DND-41 (cell line): ENCODE measurements around the gene ZNF574.

Source experiments
- EZH2 ChIP-seq: IDR thresholded peaks from 3 replicates; pipeline ENCODE4 v1.6.1; 2012; ENCODE audit warnings: borderline replicate concordance, low read depth, mild to moderate bottlenecking, moderate library complexity, low read length, inconsistent platforms; ENCODE audit not compliant: severe bottlenecking
- TF ChIP-seq, protein P1 (sequence below): IDR thresholded peaks from 2 replicates; pipeline ENCODE4 v1.5.1; 2012; ENCODE audit warnings: borderline replicate concordance, low read length, moderate library complexity, mild to moderate bottlenecking; ENCODE audit not compliant: poor library complexity, severe bottlenecking; ENCODE audit errors: extremely low read depth

- TF ChIP-seq, protein P1, sequence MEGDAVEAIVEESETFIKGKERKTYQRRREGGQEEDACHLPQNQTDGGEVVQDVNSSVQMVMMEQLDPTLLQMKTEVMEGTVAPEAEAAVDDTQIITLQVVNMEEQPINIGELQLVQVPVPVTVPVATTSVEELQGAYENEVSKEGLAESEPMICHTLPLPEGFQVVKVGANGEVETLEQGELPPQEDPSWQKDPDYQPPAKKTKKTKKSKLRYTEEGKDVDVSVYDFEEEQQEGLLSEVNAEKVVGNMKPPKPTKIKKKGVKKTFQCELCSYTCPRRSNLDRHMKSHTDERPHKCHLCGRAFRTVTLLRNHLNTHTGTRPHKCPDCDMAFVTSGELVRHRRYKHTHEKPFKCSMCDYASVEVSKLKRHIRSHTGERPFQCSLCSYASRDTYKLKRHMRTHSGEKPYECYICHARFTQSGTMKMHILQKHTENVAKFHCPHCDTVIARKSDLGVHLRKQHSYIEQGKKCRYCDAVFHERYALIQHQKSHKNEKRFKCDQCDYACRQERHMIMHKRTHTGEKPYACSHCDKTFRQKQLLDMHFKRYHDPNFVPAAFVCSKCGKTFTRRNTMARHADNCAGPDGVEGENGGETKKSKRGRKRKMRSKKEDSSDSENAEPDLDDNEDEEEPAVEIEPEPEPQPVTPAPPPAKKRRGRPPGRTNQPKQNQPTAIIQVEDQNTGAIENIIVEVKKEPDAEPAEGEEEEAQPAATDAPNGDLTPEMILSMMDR = no peak
- TF ChIP-seq EZH2 = no peak
Measured at GRCh38 chr19:42115705-42116104, 39.7 kb downstream of the ZNF574 start.
